Measurements from ENCODE around the gene PPIF. TPM values are rescaled to one million over a fixed set of nuclear protein-coding genes. Genes with fewer than 3 reads are reported as not detected.

PPIF gene
- total and polyA plus RNA-seq, 4 donors, result 22.2 to 84.3 (median 60.0) TPM

GRCh38 chr10:79359816-79360498 is 12.7 kb downstream of the PPIF start:
- Histone ChIP-seq H3K27me3 (ENCODE audit: control insufficient read depth in 4 of 4, insufficient read depth in 4 of 4, low read length in 3 of 4) (no peaks in the 10 kb centered on the region), H3K4me1 (ENCODE audit: control insufficient read depth in 4 of 4, insufficient read depth in 4 of 4, low read length in 3 of 4) (peaks cover 0 to 7% (median 1%) of the 10 kb centered on the region in 4 donors), H3K36me3 (ENCODE audit: control insufficient read depth in 4 of 4, insufficient read depth in 3 of 4, low read depth in 1 of 4, low read length in 3 of 4) (peaks cover 0 to 7% (median 3%) of the 10 kb centered on the region in 4 donors), H3K27ac (ENCODE audit: low read depth in 1 of 2, low read length in 2 of 2) (no peak overlapping the region), H3K9ac (ENCODE audit: low read depth in 1 of 2, low read length in 2 of 2) (no peak overlapping the region), H3K4me3 (ENCODE audit: low read depth in 1 of 3, low read length in 3 of 3) (no peak overlapping the region), H3K9me3 (ENCODE audit: control insufficient read depth in 4 of 4, low read length in 3 of 4) (no peaks in the 10 kb centered on the region)
- DNase-seq (ENCODE audit: low spot score), result no peak
- no peak for TF ChIP-seq FOXA2 (IDR thresholded peaks at IDR 0.05)
- no peak for TF ChIP-seq ATF3 (IDR thresholded peaks at IDR 0.05)
- no peak for TF ChIP-seq FOXA1 (IDR thresholded peaks at IDR 0.05)
- no peak for TF ChIP-seq HNF4G (IDR thresholded peaks at IDR 0.05)
- no peak for TF ChIP-seq MAX (IDR thresholded peaks at IDR 0.05)
- TF ChIP-seq CTCF (IDR thresholded peaks at IDR 0.05; ENCODE audit: low read depth, low read length, missing input control), result no peak
- no peak for TF ChIP-seq SP1 (IDR thresholded peaks at IDR 0.05)
- TF ChIP-seq HNF4A (conservative IDR thresholded peaks at IDR 0.05), result no peak
- TF ChIP-seq REST (IDR thresholded peaks at IDR 0.05), result no peak
- TF ChIP-seq RAD21 (IDR thresholded peaks at IDR 0.05), result no peak
- no peak for TF ChIP-seq JUND (IDR thresholded peaks at IDR 0.05)
- no peak for TF ChIP-seq RXRA (IDR thresholded peaks at IDR 0.05)
- no peak for TF ChIP-seq TAF1 (conservative IDR thresholded peaks at IDR 0.05)
- no peak for TF ChIP-seq NR2F2 (IDR thresholded peaks at IDR 0.05)
- no peak for TF ChIP-seq GABPA (IDR thresholded peaks at IDR 0.05 in 1 of 2, conservative IDR thresholded peaks at IDR 0.05 in 1 of 2)
- no peak for TF ChIP-seq ZBTB33 (IDR thresholded peaks at IDR 0.05)
- no peak for TF ChIP-seq EGR1 (IDR thresholded peaks at IDR 0.05; ENCODE audit: low read depth in 2 of 2)
- no peak for TF ChIP-seq YY1 (IDR thresholded peaks at IDR 0.05)
- 94% methylated on average over 6 of the region's 6 CpGs for WGBS
